Uterine smooth muscle cell (primary cell): Measurements from ENCODE around the gene THEM5. TPM values are rescaled to one million over a fixed set of nuclear protein-coding genes. Genes with fewer than 3 reads are reported as not detected.

Experiments
- total RNA-seq: library from RNA; depleted of rRNA; stranded (reverse); fragments of >200 nt; gene quantifications from 2 replicates; pipeline ENCODE4 v1.2.3, GENCODE V29; 2014

Gene THEM5, protein sequence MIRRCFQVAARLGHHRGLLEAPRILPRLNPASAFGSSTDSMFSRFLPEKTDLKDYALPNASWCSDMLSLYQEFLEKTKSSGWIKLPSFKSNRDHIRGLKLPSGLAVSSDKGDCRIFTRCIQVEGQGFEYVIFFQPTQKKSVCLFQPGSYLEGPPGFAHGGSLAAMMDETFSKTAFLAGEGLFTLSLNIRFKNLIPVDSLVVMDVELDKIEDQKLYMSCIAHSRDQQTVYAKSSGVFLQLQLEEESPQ
- total RNA-seq = not detected in 2 replicates

DNA sequence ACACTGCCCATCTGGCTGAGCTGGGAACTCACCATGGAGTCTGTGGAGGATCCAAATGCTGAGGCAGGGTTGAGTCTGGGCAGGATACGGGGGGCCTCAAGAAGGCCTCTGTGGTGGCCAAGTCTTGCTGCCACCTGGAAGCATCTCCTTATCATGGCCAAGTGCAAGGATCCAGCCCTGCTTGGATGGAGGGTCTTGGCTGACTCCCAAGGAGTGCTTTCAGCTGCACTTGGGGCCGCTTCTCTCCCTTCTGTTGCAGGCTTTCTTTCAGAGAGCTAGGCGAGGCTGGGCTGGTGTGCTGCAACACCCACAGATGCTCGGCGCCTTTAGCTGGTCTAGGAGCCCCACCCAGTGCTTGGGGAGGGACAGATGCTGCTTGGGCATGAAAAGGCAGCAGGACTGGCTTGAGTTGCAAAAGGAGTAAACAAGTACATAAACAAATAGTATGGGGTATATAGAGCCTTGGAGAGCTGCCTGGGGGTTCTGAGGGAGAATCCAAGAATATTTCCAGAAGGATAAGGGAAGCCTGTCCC is at the start of gene THEM5:
Gene THEM5 (minus strand): TSS at position 302 of the 533 bp plus-strand sequence. CDS start 147 bp downstream, at position 155.

DNA sequence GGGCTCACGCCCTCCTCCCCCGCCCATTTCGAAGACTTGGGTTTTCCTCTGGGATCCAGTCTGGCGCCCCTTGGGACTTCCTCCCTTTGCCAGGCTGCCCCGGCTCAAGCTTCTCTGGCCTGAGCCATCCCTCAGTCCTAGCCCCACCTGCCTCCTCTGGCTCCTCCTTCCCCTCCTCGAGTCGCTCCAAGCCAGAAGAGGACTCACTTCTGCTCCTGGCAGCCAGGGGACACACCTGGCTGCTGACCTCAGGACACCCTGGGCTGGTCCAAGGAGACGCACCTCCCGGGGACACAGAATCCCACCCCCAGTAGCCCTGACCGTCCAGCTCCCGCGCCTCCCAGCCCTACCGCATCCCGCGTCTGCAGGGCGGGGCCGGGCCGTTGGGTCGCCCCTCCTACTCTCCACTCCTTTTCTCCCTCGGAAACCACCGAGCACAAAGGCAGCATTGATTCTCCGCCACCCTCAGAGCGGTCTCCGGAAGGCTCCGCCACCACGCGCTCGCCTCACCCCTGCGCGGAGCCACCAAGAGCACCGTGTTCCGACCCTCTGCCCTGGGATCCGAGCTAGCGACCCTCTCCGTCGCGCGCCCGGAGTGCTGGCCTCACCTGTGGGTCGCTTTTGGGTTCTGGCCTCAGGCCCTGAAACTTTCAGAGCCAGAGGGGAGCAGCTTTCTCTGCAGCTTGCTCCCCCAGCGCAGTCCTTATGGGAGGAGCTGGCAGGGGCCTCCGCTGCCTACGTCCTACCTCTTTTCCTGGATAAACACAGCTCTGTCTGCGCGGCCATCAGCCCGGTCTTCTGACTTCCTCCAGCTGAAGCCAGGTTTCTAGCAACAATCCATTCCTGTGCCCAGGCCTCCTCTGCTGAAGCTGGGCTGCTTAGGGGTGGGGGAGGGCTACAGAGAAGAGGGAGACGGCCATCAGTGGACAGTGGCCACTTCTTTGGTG is 13.8 kb downstream of the THEM5 start, which contains the start of gene C2CD4D:
Gene C2CD4D (minus strand): TSS at position 364 of the 947 bp plus-strand sequence. CDS start 831 bp downstream, outside the sequence.

DNA sequence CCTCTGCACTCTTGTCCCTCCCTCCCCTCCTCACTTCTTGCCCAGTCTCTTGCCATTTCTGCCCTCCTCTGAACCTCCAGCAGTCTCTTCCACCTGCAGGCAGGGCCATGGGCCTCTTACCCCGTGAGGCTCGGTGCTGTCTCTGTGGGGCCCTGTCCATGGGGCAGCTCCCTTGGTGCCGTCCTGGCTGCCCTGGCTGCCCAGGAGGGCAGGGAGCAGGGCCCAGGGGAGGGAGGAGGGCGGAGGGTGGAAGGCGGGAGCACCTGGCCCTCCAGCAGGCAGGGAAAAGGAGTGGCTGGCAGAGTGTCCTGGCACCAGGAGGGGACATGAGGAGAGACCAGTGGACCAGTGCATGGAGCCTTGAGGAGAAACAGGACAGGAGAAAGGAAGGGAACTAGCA is 21.9 kb downstream of the THEM5 start, which contains the start of gene RORC:
Gene RORC (minus strand): TSS at position 198 of the 400 bp plus-strand sequence. CDS start 38 bp downstream, at position 160.

DNA sequence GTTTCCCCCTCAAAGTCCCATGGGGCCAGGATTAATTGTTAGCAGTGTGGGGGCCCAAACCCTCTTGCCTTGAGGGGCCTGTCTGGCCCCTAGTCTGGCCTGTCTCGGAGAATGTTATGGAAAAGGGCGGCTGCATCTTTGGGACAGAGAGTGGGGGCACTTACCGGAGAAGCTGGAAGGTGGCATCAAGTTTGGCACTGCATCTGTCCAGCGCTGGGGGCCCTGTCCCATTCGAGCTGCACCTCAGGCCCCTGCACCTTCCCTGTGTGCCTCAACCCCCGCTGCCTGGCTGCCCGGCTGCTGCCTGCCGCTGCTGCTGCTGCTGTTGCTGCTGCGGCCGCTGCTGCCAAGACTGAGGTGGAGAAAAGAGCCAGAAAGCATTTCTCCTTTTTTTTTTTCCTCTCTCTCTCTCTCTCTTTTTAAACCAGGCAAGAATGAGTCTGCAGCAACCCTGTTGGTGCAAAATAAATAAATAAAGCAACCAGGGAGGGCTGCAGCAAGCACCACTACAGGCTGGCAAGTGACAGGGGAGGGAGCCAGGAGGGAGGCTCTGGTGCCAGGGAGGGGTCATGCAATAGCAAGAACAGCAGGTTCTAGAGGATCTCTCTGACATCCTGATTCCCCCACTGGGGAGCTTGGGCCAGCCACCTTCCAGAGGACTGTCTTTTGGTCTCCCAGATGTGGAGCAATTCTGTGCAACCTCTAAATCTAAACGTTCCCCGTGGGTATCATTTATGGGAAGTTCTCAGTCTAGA is 48.3 kb downstream of the THEM5 start, which contains the start of gene LINGO4:
Gene LINGO4 (minus strand): TSS at position 354 of the 755 bp plus-strand sequence. CDS start 2,715 bp downstream, outside the sequence.

Other genes with a start within 250 kb of the THEM5 start
- 36.2 and 40.7 TPM in 2 replicates for gene SNX27, start 241.7 kb downstream of the THEM5 start, total RNA-seq
- gene CELF3, start 136.9 kb downstream of the THEM5 start, total RNA-seq = not detected in 2 replicates
- gene RIIAD1, start 132.2 kb downstream of the THEM5 start, total RNA-seq = not detected in 2 replicates
- gene MRPL9, start 90.2 kb downstream of the THEM5 start, total RNA-seq = 75.2 and 91.1 TPM in 2 replicates
- gene TDRKH, start 63.2 kb downstream of the THEM5 start, total RNA-seq = 3.5 and 4.2 TPM in 2 replicates
- under 0.01 TPM in 1 of 2 replicates, not detected in the other for gene LINGO4, start 48.3 kb downstream of the THEM5 start, total RNA-seq
- not detected in 2 replicates for gene RORC, start 21.9 kb downstream of the THEM5 start, total RNA-seq
- gene C2CD4D, start 13.9 kb downstream of the THEM5 start, total RNA-seq = not detected in 2 replicates
- 7.0 and 8.3 TPM in 2 replicates for gene THEM4, start 55.8 kb upstream of the THEM5 start, total RNA-seq
- 60.1 and 106 TPM in 2 replicates for gene S100A10, start 140.1 kb upstream of the THEM5 start, total RNA-seq
- gene S100A11, start 183.3 kb upstream of the THEM5 start, total RNA-seq = 42.2 and 59.2 TPM in 2 replicates
- not detected in 2 replicates for gene TCHHL1, start 235.4 kb upstream of the THEM5 start, total RNA-seq